SK-N-MC (cell line): ENCODE results near the gene NME9.

Experiments used
- EZH2 ChIP-seq: fragments of 200-600 bp; sonication (generic); IDR thresholded peaks from one replicate; pipeline ENCODE4 v1.6.1; 2017; ENCODE audit warnings: antibody characterized with exemption
- FOXP2 ChIP-seq: optimal IDR thresholded peaks from 2 replicates; pipeline ENCODE3; 2011; ENCODE audit warnings: mild to moderate bottlenecking, moderate library complexity; ENCODE audit not compliant: insufficient read depth; ENCODE audit errors: extremely low read length, control extremely low read depth
- POLR2AphosphoS5 ChIP-seq: IDR thresholded peaks from 2 replicates; pipeline ENCODE4 v1.6.1; 2012; ENCODE audit warnings: mild to moderate bottlenecking, low read depth, low read length, borderline replicate concordance

- no peak for TF ChIP-seq POLR2AphosphoS5
- no peak for TF ChIP-seq EZH2
- no peak for TF ChIP-seq FOXP2
Measured at GRCh38 chr3:138363322-138363721, 33.7 kb upstream of the NME9 start.
